CD4-positive, alpha-beta T cell treated with Interleukin-21 for 1 hour (primary cell): ENCODE measurements around the gene SAT2.

Source experiments
- DNase-seq: peaks from one replicate; pipeline ENCODE4 v3.0.0-alpha.2; 2020

Gene SAT2

DNA sequence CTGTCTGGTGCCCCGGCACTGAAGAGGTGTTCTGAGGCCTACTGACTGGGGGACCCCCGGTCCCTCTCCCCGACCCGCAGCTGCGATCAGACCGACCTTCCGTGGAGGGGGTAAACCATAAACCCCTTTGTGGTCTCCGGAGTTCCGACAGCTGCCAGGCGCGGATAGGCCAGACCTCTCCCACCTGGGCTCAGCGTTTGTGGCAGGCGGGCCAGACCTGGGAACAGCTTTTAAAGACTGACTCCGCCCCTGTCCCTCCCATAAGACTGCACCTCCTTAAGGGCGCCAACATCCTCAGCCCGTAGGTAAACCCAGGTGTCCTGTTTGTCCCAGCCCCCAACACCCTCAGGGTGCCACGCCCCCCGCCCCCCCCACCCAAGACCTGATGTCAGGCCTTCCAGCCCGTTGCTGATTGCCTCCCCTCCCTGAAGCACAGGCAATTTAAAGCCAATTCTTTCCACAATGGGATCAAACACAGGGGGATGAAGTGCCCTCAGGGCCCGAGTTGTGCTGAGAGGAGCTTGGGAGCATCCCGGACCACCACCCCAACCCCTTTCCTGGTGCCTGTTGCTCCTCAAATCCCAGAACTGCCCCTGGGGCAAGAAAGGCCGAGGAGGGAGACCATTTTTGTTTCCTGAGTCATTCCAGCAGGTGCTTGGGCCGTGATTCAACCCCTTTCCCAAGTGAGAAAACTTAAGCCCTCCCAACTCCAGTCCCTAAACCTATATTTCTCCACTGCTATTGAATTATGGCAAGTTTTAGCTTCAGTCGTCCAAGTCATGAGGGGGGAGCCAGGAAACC, 37.5 kb downstream of the SAT2 start, which contains the start of gene SOX15:
Gene SOX15, minus strand, starts transcription at position 204 of the 801 bp plus-strand sequence. CDS start 418 bp downstream, outside the sequence.
- DNase-seq: no peak

DNA sequence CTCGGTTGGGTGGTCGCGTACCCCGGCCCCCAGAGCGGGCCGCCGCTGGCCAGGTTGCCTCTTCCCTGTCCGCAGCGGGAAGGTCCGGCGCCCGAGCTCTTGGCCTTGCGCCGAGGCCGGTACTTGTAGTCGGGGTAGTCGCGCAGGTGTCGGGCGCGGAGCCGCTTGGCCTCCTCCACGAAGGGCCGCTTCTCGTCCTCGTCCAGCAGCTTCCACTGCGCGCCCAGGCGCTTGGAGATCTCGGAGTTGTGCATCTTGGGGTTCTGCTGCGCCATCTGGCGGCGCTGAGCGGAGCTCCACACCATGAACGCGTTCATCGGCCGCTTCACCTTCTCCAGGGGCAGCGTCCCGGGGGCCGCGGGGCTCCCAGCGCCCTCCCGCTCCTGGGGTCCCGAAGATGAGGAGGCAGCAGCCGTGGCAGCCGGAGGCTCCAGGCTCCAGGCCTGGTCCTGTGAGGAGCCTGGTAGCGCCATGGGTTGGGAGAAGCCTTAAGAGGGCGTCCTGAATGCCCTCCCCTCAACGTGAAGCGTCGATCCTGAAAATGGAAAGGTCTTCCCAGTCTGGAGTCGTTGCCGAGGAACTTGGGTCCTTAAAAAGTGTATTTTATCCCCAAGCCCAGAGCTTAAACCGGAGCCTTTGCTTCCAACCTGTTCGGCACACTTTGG, 38.3 kb downstream of the SAT2 start:
- peak; percentile 71 for DNase-seq

DNA sequence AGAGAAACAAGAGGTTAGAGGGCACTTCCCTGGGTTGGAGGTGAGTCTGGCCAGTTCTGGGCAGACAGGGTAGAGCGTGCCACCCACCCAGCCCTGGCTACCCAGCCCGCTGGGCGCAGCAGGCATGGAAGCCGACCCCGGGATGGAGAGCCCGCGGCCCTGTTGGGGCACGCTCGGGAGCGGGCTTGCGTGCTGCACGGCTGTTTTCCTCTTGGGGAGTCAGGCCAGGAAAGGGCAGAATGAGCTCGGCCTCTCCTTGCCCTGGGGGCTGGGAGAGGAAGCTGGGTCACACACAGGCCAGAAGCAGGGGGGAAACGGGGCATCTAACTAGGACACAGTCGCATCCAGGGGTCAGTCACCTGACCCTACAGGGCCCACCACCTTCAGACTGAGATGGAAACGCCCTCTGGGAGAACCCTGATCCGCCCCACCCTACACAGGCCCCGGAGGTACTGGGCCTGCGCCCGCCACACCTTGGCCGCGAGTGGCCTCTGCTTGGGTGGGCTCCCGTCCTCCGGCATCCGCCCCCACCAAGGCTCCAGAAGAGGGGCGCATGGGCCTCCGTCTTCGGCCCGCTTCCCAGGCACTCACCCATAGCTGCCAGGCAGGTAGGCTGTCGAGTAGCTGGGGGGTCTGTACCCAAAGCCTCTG, 38.9 kb downstream of the SAT2 start:
- DNase-seq: no peak

DNA sequence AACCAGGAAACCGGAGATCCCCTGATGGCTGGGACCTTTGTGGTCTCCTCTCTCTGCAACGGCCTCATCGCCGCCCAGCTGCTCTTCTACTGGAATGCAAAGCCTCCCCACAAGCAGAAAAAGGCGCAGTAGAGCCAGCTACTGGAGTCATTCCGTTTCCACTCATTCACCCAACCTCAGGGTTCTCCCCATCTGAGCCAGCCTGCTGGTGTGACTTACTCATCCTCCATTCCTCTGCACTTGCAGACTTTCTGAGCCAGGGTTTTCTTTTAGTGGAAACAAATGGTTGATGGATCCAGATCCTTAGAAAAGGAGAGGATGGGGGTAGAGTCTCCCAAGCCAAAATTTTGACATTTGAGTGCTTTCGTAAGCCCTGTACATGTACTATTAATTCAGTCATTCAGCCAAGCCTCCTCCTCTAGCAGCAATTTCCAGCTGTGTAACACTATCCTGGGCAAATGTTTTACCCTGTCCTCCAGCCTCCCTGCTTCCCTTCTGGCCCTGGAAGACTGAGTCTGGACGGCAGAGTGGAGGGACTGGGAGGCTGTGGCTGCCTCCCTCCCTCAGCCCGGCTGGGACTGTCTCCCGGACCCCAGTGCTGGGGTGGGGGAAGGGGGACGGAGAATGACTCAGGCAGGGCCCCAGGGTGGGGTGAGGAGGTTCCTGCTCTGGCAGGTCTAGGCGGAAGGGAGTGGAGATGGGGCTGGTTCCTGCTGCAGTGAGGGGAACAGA, 40.0 kb downstream of the SAT2 start:
- no peak for DNase-seq

DNA sequence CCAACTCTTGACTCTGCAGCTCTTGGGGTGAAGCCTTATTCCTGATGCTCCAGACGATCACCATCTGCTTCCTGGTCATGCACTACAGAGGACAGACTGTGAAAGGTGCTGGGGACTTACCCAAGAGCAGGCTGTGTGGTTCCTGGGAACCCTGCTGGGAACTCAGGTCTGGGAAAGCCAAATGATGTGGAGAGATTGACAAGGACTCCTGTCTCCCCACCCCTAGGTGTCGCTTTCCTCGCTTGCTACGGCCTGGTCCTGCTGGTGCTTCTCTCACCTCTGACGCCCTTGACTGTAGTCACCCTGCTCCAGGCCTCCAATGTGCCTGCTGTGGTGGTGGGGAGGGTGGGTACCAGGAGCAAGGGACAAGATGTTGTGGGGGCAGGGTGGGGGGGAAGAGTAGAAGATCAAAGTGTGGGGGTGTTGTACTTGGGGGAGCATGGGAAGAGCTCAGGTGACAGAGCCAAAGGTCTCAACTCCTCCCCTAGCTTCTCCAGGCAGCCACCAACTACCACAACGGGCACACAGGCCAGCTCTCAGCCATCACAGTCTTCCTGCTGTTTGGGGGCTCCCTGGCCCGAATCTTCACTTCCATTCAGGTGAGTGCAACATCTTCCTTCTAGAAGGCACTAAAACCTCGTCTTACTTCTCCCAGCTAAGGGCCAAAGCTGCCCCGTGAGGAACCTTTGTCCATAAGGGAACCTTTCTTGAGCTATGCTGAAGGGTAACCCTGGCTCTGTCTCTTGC, 40.8 kb downstream of the SAT2 start:
- no peak for DNase-seq

DNA sequence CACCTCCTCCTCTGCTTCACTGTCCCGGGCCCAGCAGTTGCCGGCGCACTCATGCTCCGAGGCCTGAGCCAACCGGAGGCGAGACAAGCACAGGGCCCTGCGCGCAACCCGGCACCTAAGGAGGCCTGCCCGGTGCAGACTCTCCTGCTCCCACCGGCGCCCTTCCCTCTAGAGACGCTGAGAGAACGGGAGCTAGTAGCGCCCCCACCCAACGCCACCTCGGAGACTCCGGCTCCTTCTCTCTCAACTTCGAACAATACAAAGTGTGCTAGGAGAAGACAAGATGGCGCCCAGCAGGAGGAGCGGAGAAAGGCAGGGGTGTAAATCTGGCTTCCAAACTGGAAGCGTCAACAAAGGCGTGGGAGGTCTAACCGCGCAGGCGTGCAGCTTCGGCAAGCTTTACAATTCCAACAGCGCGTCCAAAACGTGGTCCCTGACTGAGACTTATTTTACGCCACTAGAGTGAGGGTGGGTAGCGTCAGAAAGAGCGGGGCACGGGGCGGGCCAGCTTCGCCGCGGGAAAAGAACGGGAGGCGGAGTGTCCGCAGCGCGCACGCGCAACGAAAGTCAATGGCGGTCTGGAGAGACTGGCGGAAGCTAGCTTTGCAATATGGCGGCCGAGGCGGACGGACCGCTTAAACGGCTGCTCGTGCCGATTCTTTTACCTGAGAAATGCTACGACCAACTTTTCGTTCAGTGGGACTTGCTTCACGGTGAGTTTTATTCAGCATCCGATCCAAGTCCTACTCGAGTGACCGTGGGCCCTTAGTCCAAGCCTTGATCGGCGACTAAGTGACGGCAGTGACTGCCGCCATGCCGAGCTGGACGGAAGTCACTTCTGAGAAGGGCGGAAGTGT, 44.1 kb downstream of the SAT2 start, which contains the start of gene MPDU1:
Gene MPDU1, plus strand, starts transcription at position 600 of the 857 bp plus-strand sequence. Its CDS starts 11 bp downstream, at position 611.
- DNase-seq: peak; percentile 97

DNA sequence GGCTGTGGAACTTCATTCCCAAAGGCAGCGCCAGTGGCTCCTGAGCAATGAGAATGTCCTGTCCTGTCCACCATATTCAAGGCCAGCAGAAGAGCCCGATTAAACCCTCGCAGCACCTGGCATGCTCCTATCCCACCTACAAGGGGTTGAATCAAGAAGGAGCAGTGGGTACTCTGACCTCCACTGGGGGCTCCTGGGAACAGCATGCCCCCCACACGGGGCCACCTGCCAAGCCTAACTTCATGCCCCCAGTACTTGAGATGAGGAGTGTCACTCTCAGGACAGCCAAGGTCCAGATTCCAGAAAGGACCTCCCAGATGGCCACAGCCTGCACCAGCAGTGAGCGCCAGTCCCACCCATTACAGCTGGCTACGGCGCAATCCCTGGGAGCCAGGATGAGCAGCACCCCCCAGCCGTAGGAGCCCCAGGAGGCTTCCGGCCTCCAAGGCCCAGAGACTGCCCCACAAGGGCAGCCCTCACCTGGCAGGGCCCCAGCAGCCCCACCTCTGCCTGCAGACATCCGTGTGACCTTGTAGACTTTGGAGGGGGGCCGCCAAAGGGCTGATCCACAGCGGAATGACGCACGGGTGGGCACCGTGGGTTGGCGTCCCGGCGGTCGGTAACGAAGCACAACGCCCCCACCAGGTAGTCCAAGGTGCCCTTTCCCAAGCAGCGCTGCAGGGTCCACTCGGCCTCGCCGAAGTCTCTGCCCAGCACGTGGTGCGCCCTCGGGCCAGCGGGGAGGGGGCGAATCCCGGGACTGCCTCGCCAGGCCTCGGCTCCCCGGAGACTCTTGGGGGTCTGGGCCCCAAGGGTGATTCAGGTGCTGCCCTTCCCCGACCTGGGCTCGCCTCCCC, 45.0 kb downstream of the SAT2 start:
- no peak for DNase-seq

DNA sequence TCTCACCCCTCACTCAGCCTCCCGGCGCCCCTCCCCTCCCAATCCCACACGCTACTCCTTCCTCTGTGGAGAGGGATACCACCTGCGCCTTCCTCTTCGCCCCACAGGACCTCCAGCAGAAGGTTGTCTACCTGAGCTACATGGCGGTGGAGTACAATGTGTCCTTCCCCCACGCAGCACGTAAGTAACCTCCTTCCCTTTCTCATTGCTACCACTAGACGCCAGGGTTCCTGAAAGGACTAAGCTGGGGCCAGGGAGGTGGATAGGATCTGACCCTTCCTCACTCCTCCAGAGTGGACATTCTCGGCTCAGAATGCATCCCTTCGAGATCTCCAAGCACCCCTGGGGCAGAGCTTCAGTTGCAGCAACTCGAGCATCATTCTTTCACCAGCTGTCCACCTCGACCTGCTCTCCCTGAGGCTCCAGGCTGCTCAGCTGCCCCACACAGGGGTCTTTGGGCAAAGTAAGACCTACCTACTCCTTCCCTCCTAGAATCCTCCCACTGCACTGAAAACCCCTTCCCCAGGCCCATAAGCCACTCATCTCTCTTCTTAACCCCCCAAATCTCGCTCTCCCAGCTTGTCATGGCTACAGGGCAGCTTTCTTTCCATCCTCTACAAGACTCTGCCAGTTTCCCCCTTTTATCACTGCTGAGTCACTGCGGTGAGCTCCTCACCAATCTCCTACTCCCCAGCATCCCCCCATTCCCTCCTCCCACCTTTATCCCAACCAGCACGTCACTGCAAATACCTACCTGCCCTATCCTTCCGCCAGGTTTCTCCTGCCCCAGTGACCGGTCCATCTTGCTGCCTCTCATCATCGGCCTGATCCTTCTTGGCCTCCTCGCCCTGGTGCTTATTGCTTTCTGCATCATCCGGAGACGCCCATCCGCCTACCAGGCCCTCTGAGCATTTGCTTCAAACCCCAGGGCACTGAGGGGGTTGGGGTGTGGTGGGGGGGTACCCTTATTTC, 46.7 kb downstream of the SAT2 start:
- no peak for DNase-seq

DNA sequence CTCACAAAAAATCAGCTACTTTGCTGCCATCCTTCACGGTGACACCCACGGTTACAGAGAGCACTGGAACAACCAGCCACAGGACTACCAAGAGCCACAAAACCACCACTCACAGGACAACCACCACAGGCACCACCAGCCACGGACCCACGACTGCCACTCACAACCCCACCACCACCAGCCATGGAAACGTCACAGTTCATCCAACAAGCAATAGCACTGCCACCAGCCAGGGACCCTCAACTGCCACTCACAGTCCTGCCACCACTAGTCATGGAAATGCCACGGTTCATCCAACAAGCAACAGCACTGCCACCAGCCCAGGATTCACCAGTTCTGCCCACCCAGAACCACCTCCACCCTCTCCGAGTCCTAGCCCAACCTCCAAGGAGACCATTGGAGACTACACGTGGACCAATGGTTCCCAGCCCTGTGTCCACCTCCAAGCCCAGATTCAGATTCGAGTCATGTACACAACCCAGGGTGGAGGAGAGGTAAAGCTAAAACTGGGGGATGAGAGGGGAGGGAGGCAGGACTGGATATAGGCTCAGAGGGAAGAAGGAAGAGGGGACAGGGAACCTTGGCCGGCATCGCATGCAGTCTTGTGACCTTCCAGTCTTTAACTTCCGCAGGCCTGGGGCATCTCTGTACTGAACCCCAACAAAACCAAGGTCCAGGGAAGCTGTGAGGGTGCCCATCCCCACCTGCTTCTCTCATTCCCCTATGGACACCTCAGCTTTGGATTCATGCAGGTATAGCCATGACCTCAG, 47.6 kb downstream of the SAT2 start:
- DNase-seq: peak; percentile 56

DNA sequence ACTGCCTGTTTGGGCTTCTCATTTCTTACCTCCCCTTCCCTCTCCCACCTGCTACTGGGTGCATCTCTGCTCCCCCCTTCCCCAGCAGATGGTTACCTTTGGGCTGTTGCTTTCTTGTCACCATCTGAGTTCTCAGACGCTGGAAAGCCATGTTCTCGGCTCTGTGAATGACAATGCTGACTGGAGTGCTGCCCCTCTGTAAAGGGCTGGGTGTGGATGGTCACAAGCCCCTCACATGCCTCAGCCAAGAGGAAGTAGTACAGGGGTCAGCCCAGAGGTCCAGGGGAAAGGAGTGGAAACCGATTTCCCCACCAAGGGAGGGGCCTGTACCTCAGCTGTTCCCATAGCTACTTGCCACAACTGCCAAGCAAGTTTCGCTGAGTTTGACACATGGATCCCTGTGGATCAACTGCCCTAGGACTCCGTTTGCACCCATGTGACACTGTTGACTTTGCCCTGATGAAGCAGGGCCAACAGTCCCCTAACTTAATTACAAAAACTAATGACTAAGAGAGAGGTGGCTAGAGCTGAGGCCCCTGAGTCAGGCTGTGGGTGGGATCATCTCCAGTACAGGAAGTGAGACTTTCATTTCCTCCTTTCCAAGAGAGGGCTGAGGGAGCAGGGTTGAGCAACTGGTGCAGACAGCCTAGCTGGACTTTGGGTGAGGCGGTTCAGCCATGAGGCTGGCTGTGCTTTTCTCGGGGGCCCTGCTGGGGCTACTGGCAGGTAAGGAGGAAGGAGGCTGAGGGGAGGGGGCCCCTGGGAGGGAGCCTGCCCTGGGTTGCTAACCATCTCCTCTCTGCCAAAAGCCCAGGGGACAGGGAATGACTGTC, 48.4 kb downstream of the SAT2 start, which contains the start of gene CD68:
Gene CD68, plus strand, starts transcription at position 638 of the 833 bp plus-strand sequence. Its CDS starts 40 bp downstream, at position 678.
- DNase-seq: peak; percentile 70

DNA sequence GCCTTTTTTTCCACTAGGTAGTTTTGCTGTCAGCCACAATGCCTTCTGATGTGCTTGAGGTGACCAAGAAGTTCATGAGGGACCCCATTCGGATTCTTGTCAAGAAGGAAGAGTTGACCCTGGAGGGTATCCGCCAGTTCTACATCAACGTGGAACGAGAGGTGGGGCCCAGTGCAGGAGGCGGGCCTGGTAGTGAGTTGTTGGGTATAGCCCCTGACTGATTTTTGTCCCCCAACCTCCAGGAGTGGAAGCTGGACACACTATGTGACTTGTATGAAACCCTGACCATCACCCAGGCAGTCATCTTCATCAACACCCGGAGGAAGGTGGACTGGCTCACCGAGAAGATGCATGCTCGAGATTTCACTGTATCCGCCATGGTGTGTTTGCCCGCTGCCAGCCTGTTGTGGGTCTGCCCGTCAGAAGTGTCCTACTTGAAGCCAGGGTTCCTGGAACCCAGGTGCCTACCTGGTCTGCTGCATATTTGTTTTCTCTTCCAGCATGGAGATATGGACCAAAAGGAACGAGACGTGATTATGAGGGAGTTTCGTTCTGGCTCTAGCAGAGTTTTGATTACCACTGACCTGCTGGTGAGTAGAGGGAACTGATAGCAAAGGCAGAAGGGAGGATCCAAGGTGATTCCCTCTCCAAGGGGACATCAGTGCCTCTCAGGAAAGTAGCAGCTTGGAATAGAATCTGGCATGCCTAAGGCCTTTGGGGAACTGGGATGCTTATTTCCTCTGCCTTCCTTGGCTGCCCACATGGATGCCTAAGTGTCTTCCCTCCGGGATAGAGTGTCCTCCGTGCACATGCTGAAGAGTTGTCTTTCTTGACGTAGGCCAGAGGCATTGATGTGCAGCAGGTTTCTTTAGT, 50.1 kb downstream of the SAT2 start:
- DNase-seq: no peak

DNA sequence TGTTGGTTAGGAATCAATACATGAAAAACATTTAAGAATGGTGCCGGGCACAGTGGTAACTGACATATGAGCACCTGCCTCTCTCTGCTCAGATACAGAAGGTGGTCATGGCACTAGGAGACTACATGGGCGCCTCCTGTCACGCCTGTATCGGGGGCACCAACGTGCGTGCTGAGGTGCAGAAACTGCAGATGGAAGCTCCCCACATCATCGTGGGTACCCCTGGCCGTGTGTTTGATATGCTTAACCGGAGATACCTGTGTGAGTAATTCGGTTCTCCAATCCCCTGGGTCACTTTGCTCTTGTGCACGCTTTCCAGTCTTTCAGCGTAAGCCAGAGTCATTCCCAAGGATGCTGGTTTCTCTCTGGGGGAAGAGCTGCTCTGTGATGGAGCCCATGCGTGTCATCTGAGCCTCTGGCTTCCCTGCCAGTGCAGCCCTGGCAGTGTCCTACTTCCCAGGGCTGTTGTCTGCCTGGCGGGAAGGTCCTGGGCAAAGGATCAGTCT, 51.1 kb downstream of the SAT2 start:
- DNase-seq: no peak
